ENCODE data around the gene ERP29.
A peak's percentile ranks its signal among the peaks of the same experiment; 100 is the strongest.
"Not testable (repeated sequence)": the region's sequence is repeated elsewhere in the genome, so short reads cannot be mapped to it uniquely, and the experiment has no call there.

The ERP29 gene

DNA sequence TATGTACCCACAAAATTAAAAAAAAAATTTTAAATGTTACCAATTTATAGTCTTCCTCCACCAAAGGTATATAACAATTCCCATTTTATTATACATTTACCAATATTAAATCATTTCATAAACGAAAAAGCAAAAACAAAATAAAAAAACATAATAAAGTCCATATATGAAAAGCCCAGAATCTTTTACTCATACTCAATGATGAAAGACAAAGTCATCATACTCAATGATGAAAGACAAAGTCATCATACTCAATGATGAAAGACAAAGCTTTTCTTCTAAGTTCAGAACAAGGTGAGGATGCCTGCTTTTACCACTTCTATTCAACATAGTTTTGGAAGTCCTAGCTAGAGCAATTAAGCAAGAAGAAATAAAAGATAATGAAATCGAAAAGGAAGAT is 28.4 kb upstream of the ERP29 start:
- no peak overlapping the region for H3K4me2 ChIP-seq
- no peak overlapping the region for H3K27ac ChIP-seq
- H3K36me3 ChIP-seq = no peaks in the 10 kb centered on the region; the same call in 1 of the 2 replicates
- no peak for TF ChIP-seq Cebpa-rat (IDR thresholded peaks at IDR 0.05)
- no peaks in the 10 kb centered on the region for H4K20me1 ChIP-seq
- H3K9ac ChIP-seq = no peak overlapping the region
- H3K9me3 ChIP-seq = 0 out of 2 replicates have a peak, but pooled peaks cover 4% of the 10 kb centered on the region
- H3K4me3 ChIP-seq = no peak overlapping the region
- peaks cover 15% of the 10 kb centered on the region for H3K4me1 ChIP-seq
- H3K27me3 ChIP-seq = no peaks in the 10 kb centered on the region

GRCh38 chr12:111991535-111991934 is 21.7 kb upstream of the ERP29 start:
- no peak overlapping the region for H3K9ac ChIP-seq
- no peaks in the 10 kb centered on the region; the same call in 1 of the 2 replicates for H3K36me3 ChIP-seq
- no peaks in the 10 kb centered on the region for H3K27me3 ChIP-seq
- H4K20me1 ChIP-seq = no peaks in the 10 kb centered on the region
- H3K27ac ChIP-seq = no peak overlapping the region
- H3K4me1 ChIP-seq = peaks cover 61% of the 10 kb centered on the region
- 0 out of 2 replicates have a peak, but pooled peaks cover under 1% of the 10 kb centered on the region for H3K9me3 ChIP-seq
- no peak for TF ChIP-seq Cebpa-rat (IDR thresholded peaks at IDR 0.05)
- no peak overlapping the region for H3K4me3 ChIP-seq
- H3K4me2 ChIP-seq = peak overlapping the region; percentile 87

DNA sequence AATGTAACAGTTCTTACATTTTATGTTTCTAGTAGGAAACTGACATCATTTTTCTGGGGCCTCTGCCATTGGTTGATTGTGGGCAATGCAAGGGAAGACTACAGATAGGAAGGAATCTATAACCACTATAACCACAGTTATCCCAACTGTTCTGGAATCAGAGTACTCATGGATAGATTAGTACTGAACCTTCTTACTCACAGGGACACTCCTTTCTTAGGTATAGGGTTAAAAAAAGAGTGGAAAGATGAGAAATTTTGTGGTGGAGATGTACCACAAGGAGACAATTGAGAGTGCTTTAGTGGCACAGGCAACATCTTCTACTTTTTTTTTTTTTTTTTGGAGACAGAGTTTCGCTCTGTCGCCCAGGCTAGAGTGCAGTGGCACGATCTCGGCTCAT is 21.3 kb upstream of the ERP29 start:
- H3K9me3 ChIP-seq = no peaks in the 10 kb centered on the region
- no peaks in the 10 kb centered on the region for H3K27me3 ChIP-seq
- peak overlapping the region; percentile 81 for H3K27ac ChIP-seq
- H3K4me2 ChIP-seq = peak overlapping the region; percentile 87
- no peak for TF ChIP-seq Cebpa-rat (IDR thresholded peaks at IDR 0.05)
- no peaks in the 10 kb centered on the region for H4K20me1 ChIP-seq
- H3K9ac ChIP-seq = peak overlapping the region; percentile 70; the same call in 1 of the 2 replicates
- no peak overlapping the region for H3K4me3 ChIP-seq
- peaks cover 65% of the 10 kb centered on the region for H3K4me1 ChIP-seq
- H3K36me3 ChIP-seq = no peaks in the 10 kb centered on the region; the same call in 1 of the 2 replicates

GRCh38 chr12:111992464-111992863 is 20.8 kb upstream of the ERP29 start:
- Histone ChIP-seq H3K4me1 (peaks cover 70% of the 10 kb centered on the region), H3K36me3 (no peaks in the 10 kb centered on the region), H3K4me2 (peak overlapping the region; percentile 87), H3K27me3 (no peaks in the 10 kb centered on the region), H3K9me3 (no peaks in the 10 kb centered on the region), H3K9ac (peak overlapping the region; percentile 70; the same call in 1 of the 2 replicates), H4K20me1 (no peaks in the 10 kb centered on the region), H3K4me3 (no peak overlapping the region), H3K27ac (peak overlapping the region; percentile 81)
- no peak for TF ChIP-seq Cebpa-rat (IDR thresholded peaks at IDR 0.05)

- Histone ChIP-seq H3K9me3 (no peaks in the 10 kb centered on the region), H3K27ac (peak overlapping the region; percentile 81), H3K36me3 (no peaks in the 10 kb centered on the region), H3K27me3 (no peaks in the 10 kb centered on the region), H4K20me1 (no peaks in the 10 kb centered on the region), H3K9ac (peak overlapping the region; percentile 70), H3K4me1 (peaks cover 81% of the 10 kb centered on the region), H3K4me2 (peak overlapping the region; percentile 87), H3K4me3 (peak overlapping the region; percentile 62)
- TF ChIP-seq Cebpa-rat (IDR thresholded peaks at IDR 0.05) = no peak
Observed at GRCh38 chr12:111993292-111994150, 19.7 kb upstream of the ERP29 start.

- H3K36me3 ChIP-seq, H3K9me3 ChIP-seq, H4K20me1 ChIP-seq, H3K27me3 ChIP-seq: not testable (repeated sequence)
- Histone ChIP-seq H3K9ac (peak overlapping the region; percentile 70), H3K4me3 (peak overlapping the region; percentile 62), H3K4me1 (peaks cover 82% of the 10 kb centered on the region), H3K27ac (peak overlapping the region; percentile 81), H3K4me2 (peak overlapping the region; percentile 87)
Observed at GRCh38 chr12:111994211-111995111, 18.8 kb upstream of the ERP29 start.

DNA sequence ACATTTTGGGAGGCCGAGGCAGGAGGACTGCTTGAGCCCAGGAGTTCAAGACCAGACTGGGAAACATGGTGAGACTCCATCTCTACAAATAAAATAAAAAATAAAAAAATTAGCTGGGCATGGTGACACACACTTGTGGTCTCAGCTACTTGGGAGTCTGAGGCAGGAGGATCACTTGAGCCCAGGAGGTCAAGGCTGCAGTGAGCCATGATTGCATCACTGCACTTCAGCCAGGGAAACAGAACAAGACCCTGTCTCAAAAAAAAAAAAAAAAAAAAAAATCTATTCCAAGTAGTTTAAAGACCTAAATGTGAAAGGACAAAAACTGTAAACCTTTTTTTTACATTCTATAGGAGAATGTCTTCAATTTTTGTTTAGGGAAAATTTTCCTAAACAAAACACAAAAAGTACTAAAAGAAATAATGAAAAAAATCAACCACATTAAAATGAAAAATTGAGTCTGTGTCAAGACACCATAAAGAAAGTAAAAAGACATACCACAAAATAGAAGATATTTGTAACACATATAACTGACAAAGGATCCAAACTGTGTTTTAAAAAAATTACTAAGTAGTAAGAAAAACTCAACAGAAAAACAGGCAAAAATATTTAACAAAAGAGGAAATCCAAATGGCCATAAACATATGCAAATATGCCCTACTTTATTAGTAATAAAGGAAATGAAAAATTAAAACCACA is 17.3 kb upstream of the ERP29 start:
- H4K20me1 ChIP-seq = no peaks in the 10 kb centered on the region
- no peak for TF ChIP-seq Cebpa-rat (IDR thresholded peaks at IDR 0.05)
- H3K36me3 ChIP-seq = no peaks in the 10 kb centered on the region
- H3K9me3 ChIP-seq = no peaks in the 10 kb centered on the region
- H3K27me3 ChIP-seq = no peaks in the 10 kb centered on the region
- H3K9ac ChIP-seq = no peak overlapping the region
- peak overlapping the region; percentile 87 for H3K4me2 ChIP-seq
- peaks cover 91% of the 10 kb centered on the region for H3K4me1 ChIP-seq
- H3K27ac ChIP-seq = peak overlapping the region; percentile 81
- no peak overlapping the region for H3K4me3 ChIP-seq

DNA sequence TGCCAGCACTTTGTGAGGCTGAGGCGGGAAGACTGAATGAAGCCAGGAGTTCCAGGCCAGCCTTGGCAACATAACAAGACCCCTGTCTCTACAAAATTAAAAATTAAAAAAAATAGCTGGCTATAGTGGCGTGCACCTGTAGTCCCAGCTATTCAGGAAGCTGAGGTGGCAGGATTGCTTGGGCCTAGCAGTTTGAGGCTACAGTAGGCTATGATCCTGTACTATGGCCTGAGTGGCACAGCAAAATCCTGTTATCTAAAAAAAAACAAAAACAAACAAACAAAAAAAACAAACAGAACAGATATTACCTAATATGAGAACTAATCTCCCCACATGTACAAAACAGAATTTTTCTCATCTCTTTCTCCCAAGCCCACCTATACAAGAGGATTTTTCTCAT is 15.9 kb upstream of the ERP29 start:
- Histone ChIP-seq H3K9ac (no peak overlapping the region), H3K4me1 (peaks cover 94% of the 10 kb centered on the region), H3K36me3 (no peaks in the 10 kb centered on the region), H3K9me3 (no peaks in the 10 kb centered on the region), H3K4me2 (peak overlapping the region; percentile 19), H3K27ac (no peak overlapping the region), H3K27me3 (no peaks in the 10 kb centered on the region), H3K4me3 (no peak overlapping the region), H4K20me1 (no peaks in the 10 kb centered on the region)
- no peak for TF ChIP-seq Cebpa-rat (IDR thresholded peaks at IDR 0.05)

- no peak overlapping the region for H3K4me3 ChIP-seq
- H4K20me1 ChIP-seq = no peaks in the 10 kb centered on the region
- no peaks in the 10 kb centered on the region for H3K36me3 ChIP-seq
- H3K4me1 ChIP-seq = peaks cover 94% of the 10 kb centered on the region
- H3K4me2 ChIP-seq = peak overlapping the region; percentile 12; the same call in 1 of the 2 replicates
- H3K9ac ChIP-seq = no peak overlapping the region
- no peaks in the 10 kb centered on the region for H3K27me3 ChIP-seq
- H3K27ac ChIP-seq = 0 out of 2 replicates have a peak overlapping the region, but pooled peaks have one; percentile 15
- H3K9me3 ChIP-seq = no peaks in the 10 kb centered on the region
- TF ChIP-seq Cebpa-rat (IDR thresholded peaks at IDR 0.05) = no peak
Observed at GRCh38 chr12:111998015-111998414, 15.2 kb upstream of the ERP29 start.

GRCh38 chr12:111999129-111999528 is 14.1 kb upstream of the ERP29 start:
- H3K4me2 ChIP-seq, H3K4me3 ChIP-seq, H3K27ac ChIP-seq, H3K9me3 ChIP-seq, H3K9ac ChIP-seq, H3K36me3 ChIP-seq, H4K20me1 ChIP-seq, H3K27me3 ChIP-seq: not testable (repeated sequence)
- peaks cover 86% of the 10 kb centered on the region for H3K4me1 ChIP-seq
